AG09309 (cell line): ENCODE measurements around the gene NEK6.

Experiments
- DNase-seq: peaks from one replicate; pipeline ENCODE4 v3.0.0-alpha.2; 2010; ENCODE audit warnings: low read depth
- H3K4me3 ChIP-seq: 2 replicates; pipeline ENCODE4 v1.5.1; 2011; ENCODE audit warnings: mild to moderate bottlenecking, low read depth, low read length, moderate library complexity; ENCODE audit not compliant: control insufficient read depth
- TF ChIP-seq, protein P1 (sequence below): IDR thresholded peaks from 2 replicates; pipeline ENCODE4 v1.5.1; 2011; ENCODE audit warnings: mild to moderate bottlenecking, low read depth, low read length, inconsistent platforms; ENCODE audit not compliant: insufficient read depth, control insufficient read depth; ENCODE audit errors: missing control alignments

NEK6 gene

DNA sequence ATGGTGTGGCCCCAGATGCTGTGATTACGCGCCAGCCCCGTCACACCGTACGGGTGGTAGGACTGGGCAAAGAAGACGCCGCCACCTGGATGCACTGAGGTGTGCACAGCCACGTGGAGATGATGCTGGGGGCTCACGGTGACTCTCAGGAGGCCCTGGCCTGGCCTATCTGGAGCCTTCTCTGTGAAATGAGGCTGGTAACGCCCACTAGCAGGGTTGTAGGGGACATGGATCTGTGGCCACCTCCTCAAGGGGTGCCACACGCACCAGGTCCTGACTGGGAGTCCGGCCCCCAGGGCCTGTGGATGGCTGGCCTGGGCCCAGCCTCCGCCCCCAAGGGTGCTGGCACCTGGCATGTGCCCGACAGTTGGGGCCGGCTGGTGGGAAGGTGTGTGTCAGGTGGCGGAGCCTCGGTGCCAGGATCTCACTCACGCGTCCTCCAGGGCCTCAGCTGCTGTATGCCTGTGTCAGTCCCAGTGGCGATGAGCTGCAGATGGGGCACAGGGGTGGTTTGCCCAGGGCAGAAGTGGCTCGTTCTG is 32.4 kb downstream of the NEK6 start:
- TF ChIP-seq, protein P1, sequence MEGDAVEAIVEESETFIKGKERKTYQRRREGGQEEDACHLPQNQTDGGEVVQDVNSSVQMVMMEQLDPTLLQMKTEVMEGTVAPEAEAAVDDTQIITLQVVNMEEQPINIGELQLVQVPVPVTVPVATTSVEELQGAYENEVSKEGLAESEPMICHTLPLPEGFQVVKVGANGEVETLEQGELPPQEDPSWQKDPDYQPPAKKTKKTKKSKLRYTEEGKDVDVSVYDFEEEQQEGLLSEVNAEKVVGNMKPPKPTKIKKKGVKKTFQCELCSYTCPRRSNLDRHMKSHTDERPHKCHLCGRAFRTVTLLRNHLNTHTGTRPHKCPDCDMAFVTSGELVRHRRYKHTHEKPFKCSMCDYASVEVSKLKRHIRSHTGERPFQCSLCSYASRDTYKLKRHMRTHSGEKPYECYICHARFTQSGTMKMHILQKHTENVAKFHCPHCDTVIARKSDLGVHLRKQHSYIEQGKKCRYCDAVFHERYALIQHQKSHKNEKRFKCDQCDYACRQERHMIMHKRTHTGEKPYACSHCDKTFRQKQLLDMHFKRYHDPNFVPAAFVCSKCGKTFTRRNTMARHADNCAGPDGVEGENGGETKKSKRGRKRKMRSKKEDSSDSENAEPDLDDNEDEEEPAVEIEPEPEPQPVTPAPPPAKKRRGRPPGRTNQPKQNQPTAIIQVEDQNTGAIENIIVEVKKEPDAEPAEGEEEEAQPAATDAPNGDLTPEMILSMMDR: no peak
- no peak overlapping the region for H3K4me3 ChIP-seq
- DNase-seq: no peak

DNA sequence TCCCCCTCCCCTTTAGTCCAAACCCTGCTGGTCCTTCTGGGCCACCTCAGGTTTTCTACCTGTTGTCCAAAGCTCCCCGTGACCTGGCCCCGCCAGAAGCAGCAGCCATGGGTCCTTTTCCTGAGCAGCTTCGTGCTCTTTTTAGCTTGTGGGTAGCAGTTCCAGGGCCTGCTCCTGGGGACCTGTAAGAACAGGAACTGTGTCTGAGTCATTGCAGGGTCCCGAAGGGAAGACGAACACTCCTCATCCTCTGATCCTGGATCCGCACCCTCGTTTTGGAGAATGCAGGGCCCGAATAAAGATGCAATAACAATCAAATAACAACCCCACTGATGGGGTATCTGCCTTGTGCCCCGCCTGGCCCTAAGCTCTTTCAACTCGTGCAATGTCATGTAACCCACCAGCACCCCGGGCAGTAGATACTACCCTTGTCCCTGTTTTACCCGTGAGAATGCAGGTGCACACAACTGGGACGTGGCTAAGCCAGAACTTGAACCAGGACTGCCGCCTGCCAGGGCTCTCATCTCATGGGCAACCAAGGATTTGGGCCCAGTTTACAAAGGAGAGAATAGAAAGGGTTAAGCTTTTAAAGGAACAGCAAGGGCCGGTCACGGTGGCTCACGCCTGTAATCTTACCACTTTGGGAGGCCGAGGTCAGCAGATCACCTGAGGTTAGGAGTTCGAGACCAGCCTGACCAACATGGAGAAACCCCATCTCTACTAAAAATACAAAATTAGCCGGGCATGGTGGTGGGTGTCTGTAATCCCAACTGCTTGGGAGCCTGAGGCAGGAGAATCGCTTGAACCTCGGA is 33.2 kb downstream of the NEK6 start:
- no peak overlapping the region for H3K4me3 ChIP-seq
- no peak for DNase-seq

DNA sequence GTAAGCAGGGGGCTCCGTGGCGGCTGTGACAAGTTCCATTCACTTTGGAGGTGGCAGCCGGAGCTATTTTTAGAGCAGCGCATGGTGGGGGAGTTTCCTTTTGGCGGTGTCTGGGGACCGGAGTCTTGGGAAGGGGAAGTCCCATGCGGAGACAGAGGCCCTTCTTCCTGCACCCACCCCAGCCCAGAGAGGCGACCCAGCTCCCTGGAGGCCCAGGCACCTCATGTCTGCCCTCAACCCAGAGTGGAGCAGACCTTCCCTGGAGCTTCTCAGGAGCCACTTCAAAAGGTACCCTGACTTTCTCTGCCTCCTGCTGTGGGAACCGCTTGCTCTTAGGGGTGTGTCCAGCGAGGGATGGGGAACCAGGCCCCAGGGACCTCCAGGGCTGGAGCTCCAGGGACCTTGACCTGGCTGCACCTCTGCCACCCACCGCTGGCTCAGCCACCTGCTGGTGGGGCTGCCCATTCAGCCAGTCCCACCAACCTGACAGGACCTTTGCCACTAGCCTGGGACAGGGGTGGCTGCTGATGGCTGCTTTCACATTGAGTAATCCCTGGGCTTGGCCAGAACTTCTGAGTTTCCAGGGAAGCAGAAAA is 34.1 kb downstream of the NEK6 start:
- TF ChIP-seq, protein P1: no peak
- no peak for DNase-seq
- H3K4me3 ChIP-seq: no peak overlapping the region

More for the DNA sequence above, 33.2 kb downstream of the NEK6 start:
- TF ChIP-seq, protein P1: no peak

DNA sequence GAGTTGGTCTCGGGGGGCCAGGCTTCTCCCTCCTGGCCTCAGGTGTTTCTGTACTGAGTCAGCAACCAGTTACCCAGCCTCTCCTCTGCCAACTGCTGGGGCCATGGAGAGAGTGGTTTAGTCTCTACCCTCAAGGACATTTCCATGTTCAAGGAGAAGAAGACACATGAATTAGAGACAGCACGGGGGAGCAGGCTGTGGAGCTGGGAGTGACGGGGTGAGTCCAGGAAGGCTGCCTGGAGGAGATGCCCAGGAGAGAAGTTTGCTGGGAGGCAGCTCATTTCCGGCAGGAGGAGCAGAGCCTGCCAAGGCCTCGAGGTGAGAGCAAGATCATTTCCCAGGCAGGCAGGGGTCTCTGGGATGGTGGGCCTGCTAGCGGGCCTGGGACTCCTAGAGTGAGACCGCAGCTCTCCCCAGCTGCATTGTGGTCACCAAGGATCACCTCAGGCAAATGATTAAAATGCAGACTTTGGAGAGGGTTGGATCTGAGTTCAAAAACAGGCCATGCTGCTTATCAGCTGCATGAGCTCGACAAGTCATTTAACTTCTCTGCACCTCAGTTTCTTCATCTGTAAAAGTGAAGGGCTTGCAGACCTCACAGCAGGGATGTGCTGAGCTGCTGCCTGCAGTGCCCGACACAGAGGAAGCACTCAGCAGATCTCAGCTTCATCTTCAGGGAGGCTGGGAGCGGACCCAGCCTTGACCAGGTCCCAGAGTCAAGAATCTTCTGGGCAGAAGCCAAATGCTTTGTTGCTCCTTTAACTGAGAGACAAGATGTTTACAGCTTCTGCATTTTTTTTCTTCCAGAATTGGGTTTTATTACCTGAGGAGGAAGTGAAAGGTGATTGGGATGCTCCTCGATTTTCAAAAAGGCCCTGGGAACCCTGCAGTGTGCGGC is 35.2 kb downstream of the NEK6 start:
- H3K4me3 ChIP-seq: no peak overlapping the region
- TF ChIP-seq, protein P1: no peak

DNA sequence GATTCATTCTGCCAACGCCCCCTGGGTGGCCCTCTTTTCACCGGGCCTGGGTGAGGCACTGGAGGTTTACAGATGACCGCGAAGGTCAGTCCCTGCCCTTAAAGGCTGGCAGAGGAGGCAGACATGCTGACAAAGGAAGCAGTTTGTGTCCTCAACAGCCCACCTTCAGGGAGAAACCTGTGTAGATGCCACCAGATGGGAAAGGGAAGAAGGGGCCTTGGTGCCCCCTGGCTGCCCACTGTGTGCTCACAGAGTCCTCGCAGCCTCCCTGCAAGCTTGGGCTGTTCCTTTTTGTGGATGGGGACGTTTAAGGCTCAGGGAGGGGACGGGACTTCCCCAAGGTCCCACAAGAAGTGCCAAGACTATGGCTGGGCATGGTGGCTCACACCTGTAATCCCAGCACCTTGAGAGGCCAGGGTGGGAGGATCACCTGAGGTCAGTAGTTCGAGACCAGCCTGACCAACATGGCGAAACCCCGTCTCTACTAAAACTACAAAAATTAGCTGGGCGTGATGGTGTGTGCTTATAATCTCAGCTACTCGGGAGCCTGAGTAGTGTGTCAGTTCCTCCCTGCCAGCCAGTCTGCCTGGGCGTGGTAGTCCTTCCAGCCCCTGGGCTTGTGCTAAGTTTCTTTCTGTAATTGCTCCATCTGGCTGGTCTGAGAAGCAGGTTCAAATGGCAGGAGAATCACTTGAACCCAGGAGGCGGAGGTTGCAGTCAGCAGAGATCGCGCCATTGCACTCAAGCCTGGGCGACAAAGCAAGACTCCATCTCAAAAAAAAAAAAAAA is 36.2 kb downstream of the NEK6 start:
- TF ChIP-seq, protein P1: no peak
- no peak overlapping the region for H3K4me3 ChIP-seq
- no peak for DNase-seq

More for the DNA sequence above, 35.2 kb downstream of the NEK6 start:
- DNase-seq: no peak
